ENCODE measurements around the gene ZNF414.

The ZNF414 gene

DNA sequence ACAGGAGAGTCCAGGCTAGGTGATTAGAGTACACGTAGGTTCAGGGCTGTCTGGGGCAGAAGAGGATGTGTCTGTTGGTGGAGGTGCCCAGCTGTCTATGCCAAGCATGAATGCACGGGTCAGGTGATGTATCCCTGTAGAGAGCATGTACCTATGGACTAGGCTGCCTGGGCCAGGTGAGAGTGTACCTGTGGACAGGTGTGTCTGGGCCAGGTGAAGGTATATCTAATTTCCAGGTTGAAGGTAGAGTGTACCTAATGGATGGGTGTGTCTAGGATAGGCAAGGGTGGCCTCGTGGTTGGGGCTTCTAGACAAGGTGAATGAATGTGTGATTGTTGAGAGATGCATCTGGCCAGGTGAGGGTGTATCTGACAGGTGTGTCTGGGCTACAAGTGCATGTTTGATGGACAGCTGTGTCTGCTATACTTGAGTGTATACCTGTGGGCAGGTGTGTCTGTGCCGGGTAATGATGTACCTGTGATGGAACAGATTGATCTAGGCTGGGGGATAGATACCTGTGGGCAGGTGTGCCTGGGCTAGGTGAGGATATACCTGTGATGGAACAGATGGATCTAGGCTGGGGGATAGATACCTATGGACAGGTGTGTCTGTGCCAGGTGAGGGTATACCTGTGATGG is 15.5 kb upstream of the ZNF414 start:
- H3K14ac ChIP-seq (ENCODE audit: low read length), result no peak overlapping the region
- no peak overlapping the region for H4K8ac ChIP-seq (ENCODE audit: low read depth, low read length)
- H4K91ac ChIP-seq (ENCODE audit: low read depth, low read length, poor library complexity), result no peak overlapping the region
- peak overlapping the region; percentile 6 for H2AK5ac ChIP-seq (ENCODE audit: low read depth, low read length)
- H2BK120ac ChIP-seq (ENCODE audit: low read depth, low read length), result no peak overlapping the region
- H2AFZ ChIP-seq (ENCODE audit: low read length), result no peak overlapping the region
- peak overlapping the region; percentile 5 for H3K9ac ChIP-seq (ENCODE audit: low read depth, low read length, poor library complexity)
- no peak overlapping the region for H2BK12ac ChIP-seq (ENCODE audit: low read length)
- peak overlapping the region; percentile 46 for H3K23ac ChIP-seq (ENCODE audit: low read depth, low read length, poor library complexity)
- WGBS, 2 donors (ENCODE audit: extremely low coverage in 2 of 2, insufficient read length in 2 of 2, insufficient replicate concordance in 1 of 2), result no CpG with 5 or more reads among the region's 4 CpGs
- no peak overlapping the region for H3K27ac ChIP-seq (replicated peaks; ENCODE audit: low read length)
- H3K27me3 ChIP-seq (ENCODE audit: control insufficient read depth in 3 of 3, insufficient read depth in 3 of 3, low read depth in 1 of 3, low read length in 3 of 3), result peaks cover 0 to 7% (median 0%) of the 10 kb centered on the region in 3 experiments
- H2BK15ac ChIP-seq (ENCODE audit: low read length), result no peak overlapping the region
- no peak overlapping the region for H3K4ac ChIP-seq (ENCODE audit: low read length)
- peaks cover 0 to 2% of the 10 kb centered on the region in 2 donors for H3K36me3 ChIP-seq (replicated peaks in 1 of 2; ENCODE audit: control insufficient read depth in 2 of 2, insufficient read depth in 2 of 2, low read length in 2 of 2)
- no peak overlapping the region for H3K18ac ChIP-seq (ENCODE audit: low read length)
- H3K79me1 ChIP-seq (ENCODE audit: low read depth, low read length), result peaks cover 11% of the 10 kb centered on the region
- H3K4me3 ChIP-seq (ENCODE audit: low read length in 2 of 2), result peak overlapping the region in 1 of 2 donors; percentile 15
- peaks cover 0 to 1% of the 10 kb centered on the region in 2 donors for H3K9me3 ChIP-seq (replicated peaks in 1 of 2; ENCODE audit: control insufficient read depth in 2 of 2, insufficient read depth in 1 of 2, low read depth in 1 of 2, low read length in 2 of 2)
- no peak overlapping the region for H2BK5ac ChIP-seq (ENCODE audit: low read length)
- peaks cover 6 to 9% of the 10 kb centered on the region in 2 donors for H3K4me1 ChIP-seq (ENCODE audit: control insufficient read depth in 2 of 2, insufficient read depth in 1 of 2, low read depth in 1 of 2, low read length in 2 of 2)
- no peak overlapping the region for H3K4me2 ChIP-seq (ENCODE audit: insufficient read depth, low read length, poor library complexity, severe bottlenecking)
- DNase-seq (ENCODE audit: low spot score), result no peak

DNA sequence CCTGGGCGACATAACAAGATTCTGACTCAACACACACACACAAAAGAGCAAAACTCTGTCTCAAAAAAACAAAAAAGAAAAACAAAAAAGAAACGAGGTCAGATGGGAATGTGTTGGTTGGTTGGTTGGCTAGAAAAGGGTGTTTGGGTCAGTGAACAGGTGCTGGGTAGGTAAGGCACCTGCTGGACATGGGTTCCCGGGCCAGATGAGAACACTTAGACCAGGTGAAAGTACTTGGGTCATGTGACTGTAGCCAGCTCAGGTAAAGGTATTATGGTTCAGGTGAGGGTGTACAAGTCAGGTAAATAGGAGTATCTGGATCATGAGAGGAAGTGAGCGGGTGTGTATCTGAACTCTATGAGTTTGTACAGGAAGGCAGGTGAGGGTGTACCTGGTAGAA is 14.5 kb upstream of the ZNF414 start:
- no peak overlapping the region for H3K27ac ChIP-seq (replicated peaks; ENCODE audit: low read length)
- DNase-seq (ENCODE audit: low spot score), result no peak
- H3K14ac ChIP-seq (ENCODE audit: low read length), result no peak overlapping the region
- H3K79me1 ChIP-seq (ENCODE audit: low read depth, low read length), result peaks cover 11% of the 10 kb centered on the region
- no peak overlapping the region for H2BK15ac ChIP-seq (ENCODE audit: low read length)
- peaks cover 0 to 7% (median 0%) of the 10 kb centered on the region in 3 experiments for H3K27me3 ChIP-seq (ENCODE audit: control insufficient read depth in 3 of 3, insufficient read depth in 3 of 3, low read depth in 1 of 3, low read length in 3 of 3)
- H2BK12ac ChIP-seq (ENCODE audit: low read length), result no peak overlapping the region
- H3K4me2 ChIP-seq (ENCODE audit: insufficient read depth, low read length, poor library complexity, severe bottlenecking), result no peak overlapping the region
- H2BK5ac ChIP-seq (ENCODE audit: low read length), result no peak overlapping the region
- peaks cover 0 to 2% of the 10 kb centered on the region in 2 donors for H3K36me3 ChIP-seq (replicated peaks in 1 of 2; ENCODE audit: control insufficient read depth in 2 of 2, insufficient read depth in 2 of 2, low read length in 2 of 2)
- peaks cover 6 to 9% of the 10 kb centered on the region in 2 donors for H3K4me1 ChIP-seq (ENCODE audit: control insufficient read depth in 2 of 2, insufficient read depth in 1 of 2, low read depth in 1 of 2, low read length in 2 of 2)
- H3K4ac ChIP-seq (ENCODE audit: low read length), result no peak overlapping the region
- H2BK120ac ChIP-seq (ENCODE audit: low read depth, low read length), result no peak overlapping the region
- no peak overlapping the region for H3K18ac ChIP-seq (ENCODE audit: low read length)
- no peak overlapping the region for H4K8ac ChIP-seq (ENCODE audit: low read depth, low read length)
- H2AFZ ChIP-seq (ENCODE audit: low read length), result no peak overlapping the region
- no peak overlapping the region for H3K23ac ChIP-seq (ENCODE audit: low read depth, low read length, poor library complexity)
- peaks cover 0 to 1% of the 10 kb centered on the region in 2 donors for H3K9me3 ChIP-seq (replicated peaks in 1 of 2; ENCODE audit: control insufficient read depth in 2 of 2, insufficient read depth in 1 of 2, low read depth in 1 of 2, low read length in 2 of 2)
- H2AK5ac ChIP-seq (ENCODE audit: low read depth, low read length), result no peak overlapping the region
- H3K9ac ChIP-seq (ENCODE audit: low read depth, low read length, poor library complexity), result no peak overlapping the region
- WGBS, 2 donors (ENCODE audit: extremely low coverage in 2 of 2, insufficient read length in 2 of 2, insufficient replicate concordance in 1 of 2), result no CpG with 5 or more reads among the region's 4 CpGs
- H3K4me3 ChIP-seq (ENCODE audit: low read length in 2 of 2), result no peak overlapping the region
- no peak overlapping the region for H4K91ac ChIP-seq (ENCODE audit: low read depth, low read length, poor library complexity)

DNA sequence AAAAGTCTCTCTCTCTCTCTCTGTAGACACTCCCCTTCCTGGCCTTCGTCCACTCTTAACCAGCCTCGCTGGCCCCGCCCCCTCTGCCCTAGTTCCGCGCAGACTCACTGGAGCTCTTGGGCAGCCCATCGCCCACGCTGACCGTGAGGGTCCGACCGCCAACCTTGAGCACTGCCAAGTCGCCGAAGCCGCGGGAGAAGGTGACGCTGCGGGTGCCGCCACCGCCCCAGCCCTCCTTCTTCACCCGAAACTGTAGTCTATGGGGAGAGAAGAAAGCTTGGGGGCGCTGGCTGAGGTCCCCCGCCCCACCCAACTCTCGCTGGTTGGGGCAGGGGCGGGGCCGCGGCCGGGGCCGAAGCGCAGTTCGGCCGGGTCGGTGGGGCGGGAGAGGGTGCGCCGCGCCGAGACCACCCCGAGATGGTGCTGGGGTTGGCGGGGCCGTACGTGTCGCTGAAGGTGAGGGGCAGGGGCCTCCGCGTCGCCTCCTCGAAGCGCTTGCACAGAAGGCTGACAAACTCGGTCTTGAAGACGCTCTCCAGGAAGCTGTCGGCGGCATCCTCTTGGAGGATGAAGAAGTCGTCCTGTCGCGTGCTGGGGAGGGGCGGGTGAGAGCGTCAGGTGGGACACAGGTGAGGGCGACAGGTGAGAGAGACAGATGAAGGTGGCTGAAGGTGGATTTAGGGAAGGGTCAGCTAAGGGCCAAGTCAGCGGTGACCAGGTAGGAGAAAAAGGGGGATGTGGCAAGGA is 12.6 kb upstream of the ZNF414 start:
- Histone ChIP-seq H3K27ac (replicated peaks; ENCODE audit: low read length) (peak overlapping the region; percentile 85), H3K36me3 (replicated peaks in 1 of 2; ENCODE audit: control insufficient read depth in 2 of 2, insufficient read depth in 2 of 2, low read length in 2 of 2) (peaks cover 0 to 2% of the 10 kb centered on the region in 2 donors), H4K8ac (ENCODE audit: low read depth, low read length) (peak overlapping the region; percentile 74), H3K9ac (ENCODE audit: low read depth, low read length, poor library complexity) (peak overlapping the region; percentile 95), H3K79me1 (ENCODE audit: low read depth, low read length) (peaks cover 11% of the 10 kb centered on the region), H2BK15ac (ENCODE audit: low read length) (peak overlapping the region; percentile 58), H3K27me3 (ENCODE audit: control insufficient read depth in 3 of 3, insufficient read depth in 3 of 3, low read depth in 1 of 3, low read length in 3 of 3) (peaks cover 0 to 7% (median 0%) of the 10 kb centered on the region in 3 experiments), H2BK5ac (ENCODE audit: low read length) (peak overlapping the region; percentile 30), H3K4me1 (ENCODE audit: control insufficient read depth in 2 of 2, insufficient read depth in 1 of 2, low read depth in 1 of 2, low read length in 2 of 2) (peaks cover 6 to 9% of the 10 kb centered on the region in 2 donors), H3K4me2 (ENCODE audit: insufficient read depth, low read length, poor library complexity, severe bottlenecking) (peak overlapping the region; percentile 94), H4K91ac (ENCODE audit: low read depth, low read length, poor library complexity) (no peak overlapping the region), H2BK120ac (ENCODE audit: low read depth, low read length) (no peak overlapping the region), H2AFZ (ENCODE audit: low read length) (peak overlapping the region; percentile 94), H3K14ac (ENCODE audit: low read length) (no peak overlapping the region), H2AK5ac (ENCODE audit: low read depth, low read length) (peak overlapping the region; percentile 33), H3K18ac (ENCODE audit: low read length) (peak overlapping the region; percentile 94), H3K4me3 (ENCODE audit: low read length in 2 of 2) (peak overlapping the region; percentile 72 to 87), H2BK12ac (ENCODE audit: low read length) (peak overlapping the region; percentile 73), H3K4ac (ENCODE audit: low read length) (no peak overlapping the region), H3K9me3 (replicated peaks in 1 of 2; ENCODE audit: control insufficient read depth in 2 of 2, insufficient read depth in 1 of 2, low read depth in 1 of 2, low read length in 2 of 2) (peaks cover 0 to 1% of the 10 kb centered on the region in 2 donors), H3K23ac (ENCODE audit: low read depth, low read length, poor library complexity) (peak overlapping the region; percentile 97)
- WGBS, 2 donors (ENCODE audit: extremely low coverage in 2 of 2, insufficient read length in 2 of 2, insufficient replicate concordance in 1 of 2), result no CpG with 5 or more reads among the region's 57 CpGs
- DNase-seq (ENCODE audit: low spot score), result peak; percentile 92

DNA sequence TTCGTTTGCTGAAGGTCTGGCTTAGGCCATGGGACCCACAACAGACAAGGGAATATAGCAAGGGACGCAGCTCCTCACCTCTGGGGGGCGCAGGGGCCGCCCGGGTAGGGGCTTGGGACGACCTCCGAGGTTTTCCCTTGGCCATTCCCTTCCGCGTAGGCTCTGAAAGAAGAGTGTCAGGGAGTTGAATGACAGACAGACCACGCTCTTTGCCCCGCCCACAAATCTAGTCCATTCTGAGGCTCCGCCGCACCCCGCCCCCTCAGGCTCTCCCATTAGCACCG is 11.4 kb upstream of the ZNF414 start:
- DNase-seq (ENCODE audit: low spot score), result peak; percentile 100
- H2AK5ac ChIP-seq (ENCODE audit: low read depth, low read length), result no peak overlapping the region
- H3K4ac ChIP-seq (ENCODE audit: low read length), result no peak overlapping the region
- H4K91ac ChIP-seq (ENCODE audit: low read depth, low read length, poor library complexity), result no peak overlapping the region
- no peak overlapping the region for H3K23ac ChIP-seq (ENCODE audit: low read depth, low read length, poor library complexity)
- peak overlapping the region in 1 of 2 donors; percentile 26 for H3K4me3 ChIP-seq (ENCODE audit: low read length in 2 of 2)
- H2AFZ ChIP-seq (ENCODE audit: low read length), result peak overlapping the region; percentile 85
- no peak overlapping the region for H2BK5ac ChIP-seq (ENCODE audit: low read length)
- H2BK12ac ChIP-seq (ENCODE audit: low read length), result no peak overlapping the region
- H4K8ac ChIP-seq (ENCODE audit: low read depth, low read length), result no peak overlapping the region
- H3K18ac ChIP-seq (ENCODE audit: low read length), result peak overlapping the region; percentile 50
- H2BK120ac ChIP-seq (ENCODE audit: low read depth, low read length), result no peak overlapping the region
- H3K27me3 ChIP-seq (ENCODE audit: control insufficient read depth in 3 of 3, insufficient read depth in 3 of 3, low read depth in 1 of 3, low read length in 3 of 3), result peaks cover 0 to 7% (median 0%) of the 10 kb centered on the region in 3 experiments
- H3K9ac ChIP-seq (ENCODE audit: low read depth, low read length, poor library complexity), result no peak overlapping the region
- peak overlapping the region; percentile 79 for H3K27ac ChIP-seq (replicated peaks; ENCODE audit: low read length)
- H3K14ac ChIP-seq (ENCODE audit: low read length), result no peak overlapping the region
- H3K4me2 ChIP-seq (ENCODE audit: insufficient read depth, low read length, poor library complexity, severe bottlenecking), result peak overlapping the region; percentile 50
- peaks cover 6 to 9% of the 10 kb centered on the region in 2 donors for H3K4me1 ChIP-seq (ENCODE audit: control insufficient read depth in 2 of 2, insufficient read depth in 1 of 2, low read depth in 1 of 2, low read length in 2 of 2)
- peaks cover 0 to 2% of the 10 kb centered on the region in 2 donors for H3K36me3 ChIP-seq (replicated peaks in 1 of 2; ENCODE audit: control insufficient read depth in 2 of 2, insufficient read depth in 2 of 2, low read length in 2 of 2)
- H3K9me3 ChIP-seq (replicated peaks in 1 of 2; ENCODE audit: control insufficient read depth in 2 of 2, insufficient read depth in 1 of 2, low read depth in 1 of 2, low read length in 2 of 2), result peaks cover 0 to 1% of the 10 kb centered on the region in 2 donors
- H3K79me1 ChIP-seq (ENCODE audit: low read depth, low read length), result peaks cover 11% of the 10 kb centered on the region
- H2BK15ac ChIP-seq (ENCODE audit: low read length), result no peak overlapping the region
- no CpG with 5 or more reads among the region's 15 CpGs for WGBS, 2 donors (ENCODE audit: extremely low coverage in 2 of 2, insufficient read length in 2 of 2, insufficient replicate concordance in 1 of 2)
